RWPE1 (cell line): ENCODE data around the gene THRB.

ENCODE experiments used
- CTCF ChIA-PET: fragments of 350-600 bp; sonication (Branson Sonifier 250); formaldehyde crosslinking; extraction: SDS; loops from one replicate; lab custom pipeline; 2021; lab: Yijun Ruan, JAX
- POLR2A ChIA-PET: fragments of 400-600 bp; formaldehyde crosslinking; extraction: SDS; loops from one replicate; lab custom pipeline; 2020; ENCODE audit warnings: antibody characterized with exemption; ENCODE audit not compliant: low non-redundant PET; lab: Yijun Ruan, JAX
- DNase-seq: peaks from one replicate; pipeline ENCODE4 v3.0.0; 2012; ENCODE audit warnings: low spot score
- H3K27ac ChIP-seq: fragments of 450-650 bp; 2 replicates; pipeline ENCODE4 v1.5.1; 2017
- CTCF ChIP-seq: fragments of 450-650 bp; conservative IDR thresholded peaks from 2 replicates; pipeline ENCODE4 v1.5.1; 2017; ENCODE audit warnings: low read depth, mild to moderate bottlenecking

Gene THRB

DNA sequence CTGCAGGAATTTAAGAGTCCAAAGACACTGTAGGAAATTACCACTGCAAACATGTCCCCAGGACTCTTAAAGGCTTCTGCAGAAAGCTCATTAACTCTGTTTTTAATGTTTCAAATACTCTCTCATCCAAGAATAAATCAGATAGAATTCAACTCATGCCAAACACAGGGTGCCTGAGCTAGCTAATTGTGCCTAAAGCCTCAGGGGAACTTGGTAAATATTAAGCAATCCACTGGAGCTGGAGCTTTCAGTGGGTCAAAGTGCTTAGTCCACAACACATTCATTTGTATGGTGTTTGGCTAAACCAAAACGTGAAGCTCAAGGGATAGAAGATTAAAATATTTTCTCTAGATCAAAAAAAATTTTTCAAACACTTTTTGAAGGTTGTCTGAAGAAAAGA lies 131.4 kb downstream of the THRB start:
- no peak for TF ChIP-seq CTCF
- DNase-seq, result no peak
- H3K27ac ChIP-seq, result no peak overlapping the region
- CTCF ChIA-PET, result no interaction called here
- POLR2A ChIA-PET, result no interaction called here

DNA sequence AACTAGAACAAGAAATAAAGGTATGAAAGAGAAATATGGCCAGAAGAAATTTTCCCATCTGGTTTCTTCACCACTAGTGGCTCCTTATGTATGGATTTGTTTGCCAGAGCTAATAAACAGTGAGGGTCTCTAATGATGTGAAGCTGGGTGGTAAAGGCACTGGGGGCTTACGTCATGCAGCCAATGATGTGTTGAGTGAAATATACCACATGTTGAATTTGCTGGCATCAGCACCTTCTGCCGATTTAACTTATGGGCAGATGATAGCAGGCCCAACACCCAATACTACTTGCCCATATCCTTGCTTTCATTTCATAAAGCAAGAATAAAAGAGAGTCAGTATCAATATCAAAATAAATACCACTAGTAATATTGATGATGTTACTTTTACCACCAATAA lies 133.0 kb downstream of the THRB start:
- no peak for DNase-seq
- ChIA-PET POLR2A (no interaction called here), CTCF (no interaction called here)
- TF ChIP-seq CTCF, result no peak
- H3K27ac ChIP-seq, result no peak overlapping the region

DNA sequence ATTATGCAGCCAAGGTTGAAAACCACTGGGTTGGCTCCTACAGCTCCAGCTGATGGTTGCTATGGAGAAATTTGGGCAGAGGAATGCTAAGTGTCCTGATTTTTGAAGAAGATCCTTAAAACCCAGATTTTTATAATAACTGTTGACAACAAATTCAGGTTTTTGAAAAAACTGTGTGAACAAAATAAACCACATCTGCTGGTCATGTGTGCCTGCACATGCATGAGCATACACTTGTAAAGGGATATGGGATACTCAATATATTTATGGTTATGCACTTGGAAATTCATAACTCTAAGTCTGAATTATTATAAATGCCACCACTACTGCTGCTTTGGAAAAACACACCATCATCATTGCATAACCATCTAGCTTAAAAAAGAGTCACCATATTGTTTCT lies 133.7 kb downstream of the THRB start:
- ChIA-PET POLR2A (no interaction called here), CTCF (interaction anchor here (0.7 kb wide), 1 partner anchor 223 kb away, joined by 3 read pairs; no protein-coding TSS in a partner anchor)
- no peak for DNase-seq
- H3K27ac ChIP-seq, result no peak overlapping the region
- TF ChIP-seq CTCF, result no peak

DNA sequence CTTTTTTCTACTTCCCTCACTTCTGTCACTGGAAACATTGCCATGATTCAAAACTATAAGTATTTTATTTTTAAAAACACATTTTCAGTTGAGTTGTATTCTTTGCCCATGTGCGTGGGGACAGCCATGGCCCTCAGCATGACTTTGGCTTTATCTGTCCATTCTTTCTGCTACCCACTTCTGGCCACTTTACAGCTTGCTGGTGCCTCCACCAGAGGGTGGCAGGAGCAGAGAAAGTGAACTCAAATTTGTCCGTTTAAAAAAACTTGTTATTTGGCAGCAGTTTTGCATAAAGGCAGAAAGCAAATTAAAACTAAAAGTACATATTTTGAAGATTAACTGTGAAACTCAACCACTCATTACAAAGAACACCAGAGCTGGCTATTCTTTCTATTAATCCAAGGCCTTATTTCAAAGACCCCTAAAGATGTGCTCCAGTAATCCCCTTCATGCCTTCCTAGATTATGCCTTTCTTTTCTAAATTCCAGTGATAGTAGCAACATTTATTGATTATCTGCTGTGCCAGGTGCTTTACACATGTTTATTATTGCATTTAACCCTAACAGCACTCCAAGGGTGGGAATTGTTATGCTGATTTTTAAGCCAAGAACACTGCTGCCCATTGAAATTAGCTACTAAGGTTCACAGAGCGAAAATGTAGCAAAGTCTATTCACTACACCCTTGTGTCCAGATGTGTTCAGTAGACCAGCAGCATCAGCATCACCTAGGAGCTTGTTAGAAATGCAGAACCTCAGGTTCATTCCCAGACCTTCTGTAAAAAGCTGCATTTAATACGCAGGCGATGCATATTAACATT lies 134.8 kb downstream of the THRB start:
- ChIA-PET CTCF (no interaction called here), POLR2A (no interaction called here)
- no peak overlapping the region for H3K27ac ChIP-seq
- no peak for TF ChIP-seq CTCF
- DNase-seq, result no peak

DNA sequence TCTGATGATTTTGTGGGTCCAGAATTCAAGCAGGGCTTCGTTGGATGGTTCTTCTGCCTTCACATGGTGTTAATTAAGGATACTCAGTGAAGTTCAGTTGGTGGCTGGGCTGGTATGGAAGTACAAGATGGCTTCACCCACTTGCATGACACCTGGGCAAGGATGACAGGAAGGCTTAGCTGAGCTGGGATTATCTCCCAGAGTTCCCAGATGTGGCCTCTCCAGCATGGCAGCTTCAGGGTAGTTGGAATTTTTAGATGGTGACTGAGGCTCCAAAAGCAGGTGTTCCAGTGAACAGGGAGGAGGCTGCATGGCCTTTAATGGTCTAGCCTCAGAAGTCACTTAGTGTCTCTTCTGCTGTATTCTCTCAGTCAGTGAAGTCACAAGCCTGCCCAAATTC lies 135.5 kb downstream of the THRB start:
- no peak for TF ChIP-seq CTCF
- ChIA-PET CTCF (no interaction called here), POLR2A (no interaction called here)
- DNase-seq, result no peak
- H3K27ac ChIP-seq, result no peak overlapping the region

DNA sequence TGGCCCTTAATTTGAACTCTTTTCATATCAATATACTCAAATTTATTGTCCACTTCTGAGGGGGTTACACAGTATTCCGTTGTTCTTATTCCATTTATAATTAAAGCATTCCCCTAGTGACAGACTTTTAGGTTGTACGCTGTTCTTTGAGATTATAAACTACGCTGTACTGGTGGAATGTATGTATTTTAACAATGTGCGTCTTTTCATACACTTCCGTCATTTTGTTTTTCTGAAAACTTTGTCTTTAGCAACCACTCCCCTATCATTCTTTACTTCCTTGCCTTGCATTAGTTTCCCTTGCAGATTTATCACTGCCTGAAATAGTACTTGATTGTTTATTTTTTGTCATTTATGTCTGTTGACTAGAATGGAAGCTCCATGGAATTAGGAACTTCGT lies 137.0 kb downstream of the THRB start:
- CTCF ChIA-PET, result no interaction called here
- TF ChIP-seq CTCF, result no peak
- DNase-seq, result no peak
- POLR2A ChIA-PET, result no interaction called here
- no peak overlapping the region for H3K27ac ChIP-seq
